ENCODE data around the gene ZC3H18.

ZC3H18 gene

GRCh38 chr16:88585269-88585668 lies 15.1 kb downstream of the ZC3H18 start:
- no peak for DNase-seq

- DNase-seq, result no peak
Observed at GRCh38 chr16:88585927-88586581, 15.9 kb downstream of the ZC3H18 start.

GRCh38 chr16:88588148-88588547 lies 17.9 kb downstream of the ZC3H18 start:
- no peak for DNase-seq

- DNase-seq, result no peak
Observed at GRCh38 chr16:88588754-88589153, 18.6 kb downstream of the ZC3H18 start.

- no peak for DNase-seq
Observed at GRCh38 chr16:88589441-88589840, 19.2 kb downstream of the ZC3H18 start.

- DNase-seq, result no peak
Observed at GRCh38 chr16:88591577-88592021, 21.4 kb downstream of the ZC3H18 start.

GRCh38 chr16:88593061-88593460 lies 22.9 kb downstream of the ZC3H18 start:
- no peak for DNase-seq

- DNase-seq, result no peak
Observed at GRCh38 chr16:88593489-88593888, 23.3 kb downstream of the ZC3H18 start.

- no peak for DNase-seq
Observed at GRCh38 chr16:88593910-88594309, 23.7 kb downstream of the ZC3H18 start.

- no peak for DNase-seq
Observed at GRCh38 chr16:88595101-88595500, 24.9 kb downstream of the ZC3H18 start.

- no peak for DNase-seq
Observed at GRCh38 chr16:88595921-88596320, 25.7 kb downstream of the ZC3H18 start.

- no peak for DNase-seq
Observed at GRCh38 chr16:88596483-88596882, 26.3 kb downstream of the ZC3H18 start.

- DNase-seq, result no peak
Observed at GRCh38 chr16:88597856-88598491, 27.8 kb downstream of the ZC3H18 start.

GRCh38 chr16:88599092-88599733 lies 29.0 kb downstream of the ZC3H18 start:
- DNase-seq, result no peak

GRCh38 chr16:88599825-88600538 lies 29.8 kb downstream of the ZC3H18 start:
- no peak for DNase-seq

GRCh38 chr16:88600539-88600896 lies 30.3 kb downstream of the ZC3H18 start:
- DNase-seq, result no peak

GRCh38 chr16:88601313-88602036 lies 31.3 kb downstream of the ZC3H18 start:
- no peak for DNase-seq

- DNase-seq, result no peak
Observed at GRCh38 chr16:88602091-88602490, 31.9 kb downstream of the ZC3H18 start.

GRCh38 chr16:88605186-88606147 lies 35.3 kb downstream of the ZC3H18 start:
- no peak for DNase-seq

GRCh38 chr16:88606148-88606757 lies 36.0 kb downstream of the ZC3H18 start:
- no peak for DNase-seq

GRCh38 chr16:88608076-88608475 lies 37.9 kb downstream of the ZC3H18 start:
- no peak for DNase-seq

All from EL (cell line).